HepG2 (cell line): ENCODE results near the gene BSG. TPM values are rescaled to one million over a fixed set of nuclear protein-coding genes. Genes with fewer than 3 reads are reported as not detected.

ENCODE experiments used
- AGO1 ChIP-seq: fragments of 200-400 bp; formaldehyde crosslinking; IDR thresholded peaks from 2 replicates; pipeline ENCODE4 v1.6.1; 2017; ENCODE audit warnings: mild to moderate bottlenecking, low read depth, low read length, moderate library complexity; ENCODE audit not compliant: poor library complexity, severe bottlenecking
- FOSL1 ChIP-seq: sonication (generic); formaldehyde crosslinking; IDR thresholded peaks from 2 replicates; pipeline ENCODE4 v1.9.0; 2021; ENCODE audit warnings: missing genetic modification reagents, borderline replicate concordance
- FOSL2 ChIP-seq: sonication (generic); formaldehyde crosslinking; IDR thresholded peaks from 2 replicates; pipeline ENCODE4 v1.4.0; 2020; ENCODE audit warnings: missing genetic modification reagents
- IKZF1 ChIP-seq: fragments of 450-650 bp; IDR thresholded peaks from 2 replicates; pipeline ENCODE4 v1.7.1; 2016
- MNT ChIP-seq: fragments of 450-650 bp; IDR thresholded peaks from 2 replicates; pipeline ENCODE4 v1.6.1; 2016
- MTERF4 ChIP-seq: sonication (generic); formaldehyde crosslinking; IDR thresholded peaks from 2 replicates; pipeline ENCODE4 v1.8.0; 2023; ENCODE audit warnings: mild to moderate bottlenecking, missing genetic modification reagents
- NCOA2 ChIP-seq: sonication (generic); formaldehyde crosslinking; IDR thresholded peaks from 2 replicates; pipeline ENCODE4 v1.8.0; 2022; ENCODE audit warnings: inconsistent platforms
- PHB2 ChIP-seq: fragments of 450-650 bp; IDR thresholded peaks from 2 replicates; pipeline ENCODE4 v1.6.1; 2018; ENCODE audit not compliant: partially characterized antibody
- RARA ChIP-seq: IDR thresholded peaks from 2 replicates; pipeline ENCODE4 v1.6.1; 2016; ENCODE audit warnings: missing genetic modification reagents, missing compliant biosample characterization
- SMAD9 ChIP-seq: sonication (generic); formaldehyde crosslinking; IDR thresholded peaks from 2 replicates; pipeline ENCODE4 v1.5.1; 2020; ENCODE audit warnings: mild to moderate bottlenecking, missing genetic modification reagents
- SMARCE1 ChIP-seq: fragments of 450-650 bp; IDR thresholded peaks from 2 replicates; pipeline ENCODE4 v1.6.1; 2017; ENCODE audit warnings: borderline replicate concordance
- TBX3 ChIP-seq: fragments of 450-650 bp; IDR thresholded peaks from 2 replicates; pipeline ENCODE4 v1.6.1; 2017; ENCODE audit warnings: antibody characterized with exemption, mild to moderate bottlenecking, inconsistent platforms, borderline replicate concordance
- TMF1 ChIP-seq: sonication (generic); formaldehyde crosslinking; IDR thresholded peaks from 2 replicates; pipeline ENCODE4 v1.8.1; 2022; ENCODE audit warnings: low read depth, missing genetic modification reagents
- TRIM22 ChIP-seq: fragments of 450-650 bp; IDR thresholded peaks from 2 replicates; pipeline ENCODE4 v1.6.1; 2017
- ZBTB44 ChIP-seq: sonication (generic); formaldehyde crosslinking; IDR thresholded peaks from 2 replicates; pipeline ENCODE4 v1.4.0; 2020; ENCODE audit warnings: missing genetic modification reagents
- ZFY ChIP-seq: sonication (generic); formaldehyde crosslinking; IDR thresholded peaks from 2 replicates; pipeline ENCODE4 v1.4.0; 2020; ENCODE audit warnings: missing genetic modification reagents
- ZNF138 ChIP-seq: sonication (generic); formaldehyde crosslinking; IDR thresholded peaks from 2 replicates; pipeline ENCODE4 v1.5.0; 2020; ENCODE audit warnings: mild to moderate bottlenecking, low read depth, missing genetic modification reagents
- ZNF556 ChIP-seq: sonication (generic); formaldehyde crosslinking; IDR thresholded peaks from 2 replicates; pipeline ENCODE4 v1.4.0; 2020; ENCODE audit warnings: mild to moderate bottlenecking, missing genetic modification reagents, borderline replicate concordance
- ZNF709 ChIP-seq: sonication (generic); formaldehyde crosslinking; IDR thresholded peaks from 2 replicates; pipeline ENCODE4 v1.5.0; 2020; ENCODE audit warnings: mild to moderate bottlenecking, missing genetic modification reagents
- polyA plus RNA-seq, 8 experiments: library from polyadenylated mRNA; depleted of rRNA in 3 of 8; stranded (reverse) in 7 of 8; unstranded in 1 of 8; fragments of >200 nt; fragmentation: Illumina TruSeq in 4 of 8; extraction: Trizol in 4 of 8; gene quantifications; 2 replicates each; pipeline versions ENCODE4 v1.2.1 to v1.2.3, GENCODE V29; 2011 to 2016; ENCODE audit warnings: low read depth in 4 of 8, missing spikeins in 1 of 8, mixed read lengths in 1 of 8; ENCODE audit not compliant: insufficient read depth in 1 of 8
- total RNA-seq, 5 experiments: library from RNA; depleted of rRNA; stranded (reverse); fragments of >200 nt; fragmentation: Illumina TruSeq; extraction: Trizol; gene quantifications; 2 replicates each; pipeline ENCODE4 v1.2.3, GENCODE V29; 2016; ENCODE audit warnings: low read depth in 1 of 5
- TF ChIP-seq, protein P1 (sequence below): sonication (generic); formaldehyde crosslinking; IDR thresholded peaks from 2 replicates; pipeline ENCODE4 v1.4.0; 2020; ENCODE audit warnings: missing genetic modification reagents, borderline replicate concordance
- TF ChIP-seq, protein P2 (sequence below): sonication (generic); formaldehyde crosslinking; IDR thresholded peaks from 2 replicates; pipeline ENCODE4 v1.4.0; 2020; ENCODE audit warnings: mild to moderate bottlenecking, missing genetic modification reagents

Gene BSG
- total and polyA plus RNA-seq, 2 of the 13 experiments (the other 11 are each of a cell fraction or from before 2014, with no cell fraction given) = 309 to 754 TPM

DNA sequence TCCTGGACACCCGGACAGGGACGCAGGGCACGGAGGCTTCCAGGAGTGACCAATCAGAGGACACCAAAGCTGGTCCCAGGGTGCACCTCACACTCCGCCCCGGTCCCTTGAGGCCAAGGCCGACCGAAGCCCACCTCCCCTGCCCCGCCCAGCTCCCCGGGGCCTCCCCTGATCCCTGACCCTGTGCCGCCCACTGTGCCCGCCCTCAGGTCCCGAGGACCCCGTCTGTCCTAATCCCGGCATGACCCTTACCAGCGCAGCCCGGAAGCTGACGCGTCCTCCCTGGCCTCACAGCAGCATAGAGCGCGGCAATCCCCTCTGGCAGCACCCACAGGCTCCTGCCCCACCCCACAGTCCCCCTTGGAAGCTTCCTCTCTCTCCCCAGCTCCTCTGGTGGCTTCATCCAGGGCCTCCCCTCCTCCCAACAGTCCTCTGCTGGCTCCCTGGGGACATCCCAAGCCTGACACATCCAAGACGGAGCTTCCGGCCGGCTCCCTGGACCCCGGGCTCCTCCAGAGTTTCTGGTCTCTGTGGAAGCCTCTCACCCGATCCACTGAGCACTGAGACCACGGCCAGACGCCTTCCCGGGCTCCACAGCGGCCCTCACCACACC lies 48.2 kb upstream of the BSG start (continued):
- TF ChIP-seq ZBTB44 (CRISPR knock-in tag) (no peak), NCOA2 (CRISPR knock-in tag) (peak; percentile 89), TBX3 (no peak), ZNF138 (CRISPR knock-in tag) (0 out of 2 replicates have a peak, but pooled peaks have one; percentile 43), IKZF1 (no peak), SMARCE1 (no peak), FOSL1 (CRISPR knock-in tag) (no peak), ZNF709 (CRISPR knock-in tag) (no peak), FOSL2 (peak; percentile 40), MTERF4 (no peak), RARA (CRISPR knock-in tag) (peak; percentile 87), TMF1 (no peak), TRIM22 (no peak), AGO1 (no peak), ZNF556 (CRISPR knock-in tag) (peak; percentile 79; the same call in 1 of the 2 replicates), PHB2 (no peak), MNT (no peak), ZFY (CRISPR knock-in tag) (peak; percentile 57; the same call in 1 of the 2 replicates), SMAD9 (no peak)
- TF ChIP-seq, protein P1, sequence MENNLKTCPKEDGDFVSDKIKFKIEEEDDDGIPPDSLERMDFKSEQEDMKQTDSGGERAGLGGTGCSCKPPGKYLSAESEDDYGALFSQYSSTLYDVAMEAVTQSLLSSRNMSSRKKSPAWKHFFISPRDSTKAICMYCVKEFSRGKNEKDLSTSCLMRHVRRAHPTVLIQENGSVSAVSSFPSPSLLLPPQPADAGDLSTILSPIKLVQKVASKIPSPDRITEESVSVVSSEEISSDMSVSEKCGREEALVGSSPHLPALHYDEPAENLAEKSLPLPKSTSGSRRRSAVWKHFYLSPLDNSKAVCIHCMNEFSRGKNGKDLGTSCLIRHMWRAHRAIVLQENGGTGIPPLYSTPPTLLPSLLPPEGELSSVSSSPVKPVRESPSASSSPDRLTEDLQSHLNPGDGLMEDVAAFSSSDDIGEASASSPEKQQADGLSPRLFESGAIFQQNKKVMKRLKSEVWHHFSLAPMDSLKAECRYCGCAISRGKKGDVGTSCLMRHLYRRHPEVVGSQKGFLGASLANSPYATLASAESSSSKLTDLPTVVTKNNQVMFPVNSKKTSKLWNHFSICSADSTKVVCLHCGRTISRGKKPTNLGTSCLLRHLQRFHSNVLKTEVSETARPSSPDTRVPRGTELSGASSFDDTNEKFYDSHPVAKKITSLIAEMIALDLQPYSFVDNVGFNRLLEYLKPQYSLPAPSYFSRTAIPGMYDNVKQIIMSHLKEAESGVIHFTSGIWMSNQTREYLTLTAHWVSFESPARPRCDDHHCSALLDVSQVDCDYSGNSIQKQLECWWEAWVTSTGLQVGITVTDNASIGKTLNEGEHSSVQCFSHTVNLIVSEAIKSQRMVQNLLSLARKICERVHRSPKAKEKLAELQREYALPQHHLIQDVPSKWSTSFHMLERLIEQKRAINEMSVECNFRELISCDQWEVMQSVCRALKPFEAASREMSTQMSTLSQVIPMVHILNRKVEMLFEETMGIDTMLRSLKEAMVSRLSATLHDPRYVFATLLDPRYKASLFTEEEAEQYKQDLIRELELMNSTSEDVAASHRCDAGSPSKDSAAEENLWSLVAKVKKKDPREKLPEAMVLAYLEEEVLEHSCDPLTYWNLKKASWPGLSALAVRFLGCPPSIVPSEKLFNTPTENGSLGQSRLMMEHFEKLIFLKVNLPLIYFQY (CRISPR knock-in tag) = no peak
- TF ChIP-seq, protein P2, sequence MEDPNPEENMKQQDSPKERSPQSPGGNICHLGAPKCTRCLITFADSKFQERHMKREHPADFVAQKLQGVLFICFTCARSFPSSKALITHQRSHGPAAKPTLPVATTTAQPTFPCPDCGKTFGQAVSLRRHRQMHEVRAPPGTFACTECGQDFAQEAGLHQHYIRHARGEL (CRISPR knock-in tag) = no peak
